HG03025 (cell line): ENCODE data around the gene KIF3A.

ENCODE experiments used
- ATAC-seq: cut with Tn5 transposase; IDR thresholded peaks from one replicate; pipeline ENCODE4 v1.9.1; 2021; ENCODE audit warnings: mild to moderate bottlenecking, moderate library complexity; ENCODE audit not compliant: unreplicated experiment, low FRiP score

The KIF3A gene

DNA sequence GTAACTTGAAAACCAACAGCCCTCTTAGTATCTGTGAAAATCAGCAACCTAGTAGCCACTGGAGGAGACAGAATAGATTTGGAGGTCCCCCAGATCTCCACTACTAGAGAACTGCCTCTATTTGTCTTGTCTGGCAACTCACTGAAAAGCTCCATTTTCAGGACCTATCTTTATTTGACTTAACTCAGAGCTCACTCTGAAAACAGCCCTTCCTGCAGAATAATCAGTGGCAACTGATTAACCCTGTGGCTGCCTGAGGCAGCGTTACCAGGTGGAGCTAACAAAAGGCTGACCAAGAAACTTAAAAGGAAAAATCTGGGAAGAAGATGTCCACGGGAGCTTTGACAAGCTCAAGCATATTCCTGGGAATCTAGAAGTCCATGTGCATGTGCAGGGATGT, 89.9 kb downstream of the KIF3A start:
- no peak for ATAC-seq

DNA sequence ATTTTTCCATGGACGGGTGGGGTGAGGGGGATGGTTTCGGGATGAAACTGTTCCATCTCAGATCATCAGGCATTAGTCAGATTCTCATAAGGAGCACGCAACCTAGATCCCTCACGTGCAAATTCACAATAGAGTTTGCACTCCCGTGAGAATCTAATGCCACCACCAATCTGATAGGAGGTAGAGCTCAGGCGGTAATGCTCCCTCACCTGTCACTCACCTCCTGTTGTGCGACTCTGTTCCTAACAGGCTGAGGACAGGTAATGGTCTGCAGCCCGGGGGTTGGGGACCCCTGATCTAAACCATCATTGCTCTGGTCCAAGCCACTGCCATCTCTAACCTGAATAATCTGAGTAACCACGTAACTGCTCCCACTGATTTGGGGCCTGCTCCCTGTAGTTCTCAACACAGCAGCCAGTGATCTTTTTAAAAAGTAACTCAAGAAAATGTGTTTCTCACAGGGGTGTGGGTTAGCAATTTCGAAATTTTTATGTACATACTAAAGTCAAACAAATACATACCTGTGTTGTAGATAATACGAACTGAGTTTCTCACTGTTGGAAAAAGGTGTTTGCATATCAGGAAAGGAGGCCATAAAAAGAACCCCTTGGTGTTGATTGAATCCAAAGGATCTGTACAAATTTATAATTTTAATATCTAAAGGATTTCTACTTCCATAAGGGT, 90.6 kb downstream of the KIF3A start:
- no peak for ATAC-seq

DNA sequence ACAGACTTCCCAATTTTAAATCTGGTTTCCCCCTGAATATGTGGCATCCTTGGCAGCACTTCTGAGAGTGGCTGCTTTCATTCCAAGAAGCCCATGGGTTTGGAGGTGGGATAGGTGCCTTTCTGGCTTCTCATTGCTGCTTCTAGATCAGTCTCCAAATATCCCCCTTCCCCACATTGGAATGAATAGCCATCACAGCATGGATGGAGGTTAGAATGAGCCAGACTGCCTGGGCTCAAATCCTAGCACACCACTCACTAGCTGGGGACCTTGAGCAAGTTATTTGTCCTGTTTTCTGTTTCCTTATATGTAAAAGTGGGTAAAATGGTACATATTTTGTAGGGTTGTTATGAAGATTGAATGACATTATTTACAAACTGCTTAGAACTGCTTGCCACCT, 93.2 kb downstream of the KIF3A start:
- ATAC-seq: no peak
